Loucy (cell line): ENCODE measurements around the gene ZNF438.

Experiments used
- H2AFZ ChIP-seq: fragments of 200-600 bp; sonication (generic); 2 replicates; pipeline ENCODE4 v1.6.0; 2016; ENCODE audit warnings: antibody characterized with exemption, mild to moderate bottlenecking, low read length, moderate library complexity
- H3F3A ChIP-seq: fragments of 200-600 bp; 2 replicates; pipeline ENCODE4 v1.6.0; 2016; ENCODE audit warnings: antibody characterized with exemption, low read depth, mild to moderate bottlenecking
- H3K27me3 ChIP-seq: fragments of 200-600 bp; sonication (generic); 2 replicates; pipeline ENCODE4 v1.6.1; 2014; ENCODE audit warnings: low read length, mild to moderate bottlenecking; ENCODE audit not compliant: insufficient read depth, poor library complexity, severe bottlenecking
- H3K36me3 ChIP-seq: fragments of 200-600 bp; sonication (generic); 2 replicates; pipeline ENCODE4 v1.6.1; 2016; ENCODE audit warnings: low read length; ENCODE audit not compliant: insufficient read depth
- H3K4me1 ChIP-seq: fragments of 200-600 bp; sonication (generic); 2 replicates; pipeline ENCODE4 v1.5.1; 2014; ENCODE audit warnings: low read length, mild to moderate bottlenecking; ENCODE audit not compliant: insufficient read depth, poor library complexity, severe bottlenecking
- H3K4me2 ChIP-seq: fragments of 200-600 bp; sonication (generic); 2 replicates; pipeline ENCODE4 v1.6.0; 2014; ENCODE audit warnings: antibody characterized with exemption, low read length, low read depth, mild to moderate bottlenecking; ENCODE audit not compliant: poor library complexity, severe bottlenecking
- H3K4me3 ChIP-seq: fragments of 200-600 bp; sonication (generic); 2 replicates; pipeline ENCODE4 v1.5.1; 2014; ENCODE audit warnings: low read length, mild to moderate bottlenecking, mixed read lengths; ENCODE audit not compliant: poor library complexity, severe bottlenecking
- H3K79me2 ChIP-seq: fragments of 200-600 bp; sonication (generic); 2 replicates; pipeline ENCODE4 v1.6.1; 2014; ENCODE audit warnings: low read length; ENCODE audit not compliant: insufficient read depth
- H3K9ac ChIP-seq: fragments of 200-600 bp; sonication (generic); 2 replicates; pipeline ENCODE4 v1.6.0; 2014; ENCODE audit warnings: mild to moderate bottlenecking, low read depth, low read length, moderate library complexity; ENCODE audit not compliant: poor library complexity, severe bottlenecking
- H3K9me2 ChIP-seq: fragments of 200-600 bp; sonication (generic); replicated peaks from 2 replicates; pipeline ENCODE4 v1.6.1; 2016; ENCODE audit warnings: low read depth, low read length, mixed read lengths
- H3K9me3 ChIP-seq: fragments of 200-600 bp; sonication (generic); 2 replicates; pipeline ENCODE4 v1.6.1; 2014; ENCODE audit warnings: mild to moderate bottlenecking, antibody characterized with exemption, low read length, low read depth; ENCODE audit not compliant: insufficient read depth
- H4K20me1 ChIP-seq: fragments of 200-600 bp; sonication (generic); 2 replicates; pipeline ENCODE4 v1.6.0; 2014; ENCODE audit warnings: antibody characterized with exemption, low read length, mild to moderate bottlenecking; ENCODE audit not compliant: insufficient read depth, poor library complexity, severe bottlenecking
- EZH2phosphoT487 ChIP-seq: fragments of 200-600 bp; IDR thresholded peaks from 2 replicates; pipeline ENCODE4 v1.6.1; 2018; ENCODE audit warnings: antibody characterized with exemption, mild to moderate bottlenecking, moderate library complexity, borderline replicate concordance
- TF ChIP-seq, protein P1 (sequence below): fragments of 200-600 bp; sonication (generic); conservative IDR thresholded peaks from 2 replicates; pipeline ENCODE4 v1.5.1; 2014; ENCODE audit warnings: mild to moderate bottlenecking, antibody characterized with exemption, low read length

ZNF438 gene

GRCh38 chr10:30987463-30987862 lies 44.2 kb downstream of the ZNF438 start:
- Histone ChIP-seq H3K36me3 (no peaks in the 10 kb centered on the region), H3K4me3 (no peak overlapping the region), H2AFZ (no peak overlapping the region), H3K4me1 (peaks cover 6% of the 10 kb centered on the region), H3K4me2 (no peak overlapping the region), H3K27me3 (no peaks in the 10 kb centered on the region), H4K20me1 (no peaks in the 10 kb centered on the region), H3K9ac (no peak overlapping the region), H3F3A (no peaks in the 10 kb centered on the region), H3K9me3 (no peaks in the 10 kb centered on the region), H3K79me2 (no peaks in the 10 kb centered on the region), H3K9me2 (no peaks in the 10 kb centered on the region)
- no peak for TF ChIP-seq EZH2phosphoT487
- TF ChIP-seq, protein P1, sequence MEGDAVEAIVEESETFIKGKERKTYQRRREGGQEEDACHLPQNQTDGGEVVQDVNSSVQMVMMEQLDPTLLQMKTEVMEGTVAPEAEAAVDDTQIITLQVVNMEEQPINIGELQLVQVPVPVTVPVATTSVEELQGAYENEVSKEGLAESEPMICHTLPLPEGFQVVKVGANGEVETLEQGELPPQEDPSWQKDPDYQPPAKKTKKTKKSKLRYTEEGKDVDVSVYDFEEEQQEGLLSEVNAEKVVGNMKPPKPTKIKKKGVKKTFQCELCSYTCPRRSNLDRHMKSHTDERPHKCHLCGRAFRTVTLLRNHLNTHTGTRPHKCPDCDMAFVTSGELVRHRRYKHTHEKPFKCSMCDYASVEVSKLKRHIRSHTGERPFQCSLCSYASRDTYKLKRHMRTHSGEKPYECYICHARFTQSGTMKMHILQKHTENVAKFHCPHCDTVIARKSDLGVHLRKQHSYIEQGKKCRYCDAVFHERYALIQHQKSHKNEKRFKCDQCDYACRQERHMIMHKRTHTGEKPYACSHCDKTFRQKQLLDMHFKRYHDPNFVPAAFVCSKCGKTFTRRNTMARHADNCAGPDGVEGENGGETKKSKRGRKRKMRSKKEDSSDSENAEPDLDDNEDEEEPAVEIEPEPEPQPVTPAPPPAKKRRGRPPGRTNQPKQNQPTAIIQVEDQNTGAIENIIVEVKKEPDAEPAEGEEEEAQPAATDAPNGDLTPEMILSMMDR, result no peak

- Histone ChIP-seq H3K4me1 (peaks cover 6% of the 10 kb centered on the region), H2AFZ (no peak overlapping the region), H4K20me1 (no peaks in the 10 kb centered on the region), H3K4me2 (no peak overlapping the region), H3K36me3 (no peaks in the 10 kb centered on the region), H3K27me3 (no peaks in the 10 kb centered on the region), H3K4me3 (no peak overlapping the region), H3K9ac (no peak overlapping the region), H3K9me2 (no peaks in the 10 kb centered on the region), H3K9me3 (no peaks in the 10 kb centered on the region), H3F3A (no peaks in the 10 kb centered on the region), H3K79me2 (no peaks in the 10 kb centered on the region)
- TF ChIP-seq, protein P1, result no peak
- TF ChIP-seq EZH2phosphoT487, result no peak
These were observed 45.6 kb downstream of the ZNF438 start for GRCh38 chr10:30986053-30986555.

DNA sequence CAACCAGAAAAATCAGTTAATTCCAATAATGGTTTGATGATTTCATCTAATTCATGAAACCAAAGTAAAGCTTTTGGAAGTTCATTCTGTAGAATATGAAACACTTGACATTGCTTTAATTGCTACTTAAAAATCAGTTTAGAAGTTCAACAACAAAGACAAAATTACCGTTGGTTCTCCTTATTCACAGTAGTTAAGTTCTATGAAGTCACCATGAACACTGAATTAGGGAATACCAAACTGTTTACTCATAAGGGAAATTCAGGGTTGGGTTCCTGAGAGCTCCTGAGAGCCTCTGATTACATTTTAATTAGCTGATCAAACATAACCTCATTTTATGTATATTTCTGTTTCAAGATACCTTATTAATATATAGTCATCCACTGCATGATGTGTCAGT lies 46.2 kb downstream of the ZNF438 start:
- Histone ChIP-seq H3K4me1 (peaks cover 6% of the 10 kb centered on the region), H3K79me2 (no peaks in the 10 kb centered on the region), H3K9me3 (no peaks in the 10 kb centered on the region), H3K9ac (no peak overlapping the region), H3K27me3 (no peaks in the 10 kb centered on the region), H2AFZ (no peak overlapping the region), H3K36me3 (no peaks in the 10 kb centered on the region), H3K4me3 (no peak overlapping the region), H3F3A (no peaks in the 10 kb centered on the region), H4K20me1 (no peaks in the 10 kb centered on the region), H3K9me2 (no peaks in the 10 kb centered on the region), H3K4me2 (no peak overlapping the region)
- TF ChIP-seq EZH2phosphoT487, result no peak
- TF ChIP-seq, protein P1, result no peak
